Measurements from ENCODE around the gene HMG20B. TPM values are rescaled to one million over a fixed set of nuclear protein-coding genes. Genes with fewer than 3 reads are reported as not detected.

Gene HMG20B
- polyA plus RNA-seq, 1 donor from 2014 or later: 22.6 TPM

- Histone ChIP-seq H3K36me3 (ENCODE audit: insufficient read depth, low read length) (no peaks in the 10 kb centered on the region), H4K20me1 (ENCODE audit: insufficient read depth) (no peaks in the 10 kb centered on the region), H3K4me3 (ENCODE audit: low read length) (no peak overlapping the region), H3K4me2 (ENCODE audit: low read length) (no peak overlapping the region), H3K27me3 (ENCODE audit: insufficient read depth, low read depth, low read length) (no peaks in the 10 kb centered on the region), H2AFZ (ENCODE audit: low read depth, low read length) (no peak overlapping the region), H3K9ac (ENCODE audit: low read length) (no peak overlapping the region), H3K79me2 (replicated peaks; ENCODE audit: insufficient read depth, low read length) (no peaks in the 10 kb centered on the region), H3K9me3 (ENCODE audit: low read length) (no peaks in the 10 kb centered on the region), H3K9me2 (ENCODE audit: insufficient read depth, low read length) (no peaks in the 10 kb centered on the region), H3F3A (ENCODE audit: insufficient read depth, low read length, poor library complexity, severe bottlenecking) (no peaks in the 10 kb centered on the region), H3K27ac (ENCODE audit: low read length) (no peak overlapping the region)
- TF ChIP-seq EZH2 (IDR thresholded peaks at IDR 0.05; ENCODE audit: borderline replicate concordance, insufficient read depth, low read length, poor library complexity, severe bottlenecking): no peak
- no peak for TF ChIP-seq REST (IDR thresholded peaks at IDR 0.05; ENCODE audit: borderline replicate concordance)
- no peak for TF ChIP-seq POLR2AphosphoS5 (IDR thresholded peaks at IDR 0.05)
- TF ChIP-seq MXI1 (conservative IDR thresholded peaks at IDR 0.05; ENCODE audit: poor library complexity, severe bottlenecking): no peak
- TF ChIP-seq CTCF (IDR thresholded peaks at IDR 0.05; ENCODE audit: poor library complexity, severe bottlenecking): no peak
- TF ChIP-seq TAF1 (IDR thresholded peaks at IDR 0.05; ENCODE audit: low read depth): no peak
- TF ChIP-seq SMC3 (conservative IDR thresholded peaks at IDR 0.05; ENCODE audit: poor library complexity): no peak
- TF ChIP-seq EP300 (conservative IDR thresholded peaks at IDR 0.05; ENCODE audit: poor library complexity, severe bottlenecking): no peak
- TF ChIP-seq RAD21 (conservative IDR thresholded peaks at IDR 0.05): no peak
Measured at GRCh38 chr19:3539756-3540118, 33.0 kb upstream of the HMG20B start.

- no peaks in the 10 kb centered on the region for H3K79me2 ChIP-seq (replicated peaks; ENCODE audit: insufficient read depth, low read length)
- H4K20me1 ChIP-seq (ENCODE audit: insufficient read depth): no peaks in the 10 kb centered on the region
- no peaks in the 10 kb centered on the region for H3K9me3 ChIP-seq (ENCODE audit: low read length)
- no peaks in the 10 kb centered on the region for H3K27me3 ChIP-seq (ENCODE audit: insufficient read depth, low read depth, low read length)
- H3K4me2 ChIP-seq (ENCODE audit: low read length): no peak overlapping the region
- no peaks in the 10 kb centered on the region for H3K9me2 ChIP-seq (ENCODE audit: insufficient read depth, low read length)
- H3F3A ChIP-seq (ENCODE audit: insufficient read depth, low read length, poor library complexity, severe bottlenecking): no peaks in the 10 kb centered on the region
- no peak overlapping the region for H2AFZ ChIP-seq (ENCODE audit: low read depth, low read length)
- no peak overlapping the region for H3K27ac ChIP-seq (ENCODE audit: low read length)
- no peak overlapping the region for H3K4me3 ChIP-seq (ENCODE audit: low read length)
- no peaks in the 10 kb centered on the region for H3K36me3 ChIP-seq (ENCODE audit: insufficient read depth, low read length)
- no peak for TF ChIP-seq CTCF (IDR thresholded peaks at IDR 0.05; ENCODE audit: poor library complexity, severe bottlenecking)
- no peak for TF ChIP-seq POLR2AphosphoS5 (IDR thresholded peaks at IDR 0.05)
- TF ChIP-seq TAF1 (IDR thresholded peaks at IDR 0.05; ENCODE audit: low read depth): no peak
- TF ChIP-seq REST (IDR thresholded peaks at IDR 0.05; ENCODE audit: borderline replicate concordance): no peak
- TF ChIP-seq MXI1 (conservative IDR thresholded peaks at IDR 0.05; ENCODE audit: poor library complexity, severe bottlenecking): no peak
- no peak for TF ChIP-seq EZH2 (IDR thresholded peaks at IDR 0.05; ENCODE audit: borderline replicate concordance, insufficient read depth, low read length, poor library complexity, severe bottlenecking)
- no peak for TF ChIP-seq RAD21 (conservative IDR thresholded peaks at IDR 0.05)
- no peak for TF ChIP-seq SMC3 (conservative IDR thresholded peaks at IDR 0.05; ENCODE audit: poor library complexity)
- no peak for TF ChIP-seq EP300 (conservative IDR thresholded peaks at IDR 0.05; ENCODE audit: poor library complexity, severe bottlenecking)
- no peak overlapping the region for H3K9ac ChIP-seq (ENCODE audit: low read length)
Measured at GRCh38 chr19:3543150-3544057, 29.3 kb upstream of the HMG20B start.
